ENCODE measurements around the gene TWIST2.

TWIST2 gene

GRCh38 chr2:238911376-238912227 is 63.7 kb downstream of the TWIST2 start:
- DNase-seq (ENCODE audit: low read depth in 1 of 2, low spot score in 1 of 2): no peak
- TF ChIP-seq CTCF (IDR thresholded peaks at IDR 0.05; ENCODE audit: insufficient read depth, low read length): no peak
- no peak for TF ChIP-seq GABPA (IDR thresholded peaks at IDR 0.05; ENCODE audit: low read depth)
- no peak for TF ChIP-seq REST (IDR thresholded peaks at IDR 0.05; ENCODE audit: insufficient replicate concordance, low read depth)
- TF ChIP-seq POLR2AphosphoS5 (IDR thresholded peaks at IDR 0.05; ENCODE audit: low read depth): no peak
- no peak for TF ChIP-seq SPI1 (IDR thresholded peaks at IDR 0.05; ENCODE audit: borderline replicate concordance, low read depth)
- Histone ChIP-seq H3K4me3 (replicated peaks; ENCODE audit: insufficient read depth, low read length) (no peak overlapping the region), H3K27ac (replicated peaks) (no peak overlapping the region), H3K27me3 (ENCODE audit: insufficient read depth, poor library complexity, severe bottlenecking) (no peaks in the 10 kb centered on the region)

- no peaks in the 10 kb centered on the region for H3K27me3 ChIP-seq (ENCODE audit: insufficient read depth, poor library complexity, severe bottlenecking)
- no peak for DNase-seq (ENCODE audit: low read depth in 1 of 2, low spot score in 1 of 2)
- no peak overlapping the region for H3K4me3 ChIP-seq (replicated peaks; ENCODE audit: insufficient read depth, low read length)
- TF ChIP-seq POLR2AphosphoS5 (IDR thresholded peaks at IDR 0.05; ENCODE audit: low read depth): no peak
- no peak for TF ChIP-seq SPI1 (IDR thresholded peaks at IDR 0.05; ENCODE audit: borderline replicate concordance, low read depth)
- TF ChIP-seq REST (IDR thresholded peaks at IDR 0.05; ENCODE audit: insufficient replicate concordance, low read depth): no peak
- no peak overlapping the region for H3K27ac ChIP-seq (replicated peaks)
Observed at GRCh38 chr2:238912228-238912915, 64.5 kb downstream of the TWIST2 start.

GRCh38 chr2:238912916-238913875 is 65.3 kb downstream of the TWIST2 start:
- H3K4me3 ChIP-seq (replicated peaks; ENCODE audit: insufficient read depth, low read length): no peak overlapping the region
- H3K27ac ChIP-seq (replicated peaks): no peak overlapping the region
- no peaks in the 10 kb centered on the region for H3K27me3 ChIP-seq (ENCODE audit: insufficient read depth, poor library complexity, severe bottlenecking)
- TF ChIP-seq GABPA (IDR thresholded peaks at IDR 0.05; ENCODE audit: low read depth) (no peak), REST (IDR thresholded peaks at IDR 0.05; ENCODE audit: insufficient replicate concordance, low read depth) (no peak), SPI1 (IDR thresholded peaks at IDR 0.05; ENCODE audit: borderline replicate concordance, low read depth) (no peak), POLR2AphosphoS5 (IDR thresholded peaks at IDR 0.05; ENCODE audit: low read depth) (no peak), CTCF (IDR thresholded peaks at IDR 0.05; ENCODE audit: insufficient read depth, low read length) (no peak)
- no peak for DNase-seq (ENCODE audit: low read depth in 1 of 2, low spot score in 1 of 2)

Measured in HL-60 (cell line).